GM12873 (cell line): ENCODE results near the gene HNMT.

Source experiments
- TF ChIP-seq, protein P1 (sequence below): IDR thresholded peaks from 2 replicates; pipeline ENCODE4 v1.5.1; 2012; ENCODE audit warnings: low read depth, mild to moderate bottlenecking, moderate library complexity, low read length, control low read depth; ENCODE audit not compliant: insufficient read depth; ENCODE audit errors: missing control alignments

The HNMT gene

DNA sequence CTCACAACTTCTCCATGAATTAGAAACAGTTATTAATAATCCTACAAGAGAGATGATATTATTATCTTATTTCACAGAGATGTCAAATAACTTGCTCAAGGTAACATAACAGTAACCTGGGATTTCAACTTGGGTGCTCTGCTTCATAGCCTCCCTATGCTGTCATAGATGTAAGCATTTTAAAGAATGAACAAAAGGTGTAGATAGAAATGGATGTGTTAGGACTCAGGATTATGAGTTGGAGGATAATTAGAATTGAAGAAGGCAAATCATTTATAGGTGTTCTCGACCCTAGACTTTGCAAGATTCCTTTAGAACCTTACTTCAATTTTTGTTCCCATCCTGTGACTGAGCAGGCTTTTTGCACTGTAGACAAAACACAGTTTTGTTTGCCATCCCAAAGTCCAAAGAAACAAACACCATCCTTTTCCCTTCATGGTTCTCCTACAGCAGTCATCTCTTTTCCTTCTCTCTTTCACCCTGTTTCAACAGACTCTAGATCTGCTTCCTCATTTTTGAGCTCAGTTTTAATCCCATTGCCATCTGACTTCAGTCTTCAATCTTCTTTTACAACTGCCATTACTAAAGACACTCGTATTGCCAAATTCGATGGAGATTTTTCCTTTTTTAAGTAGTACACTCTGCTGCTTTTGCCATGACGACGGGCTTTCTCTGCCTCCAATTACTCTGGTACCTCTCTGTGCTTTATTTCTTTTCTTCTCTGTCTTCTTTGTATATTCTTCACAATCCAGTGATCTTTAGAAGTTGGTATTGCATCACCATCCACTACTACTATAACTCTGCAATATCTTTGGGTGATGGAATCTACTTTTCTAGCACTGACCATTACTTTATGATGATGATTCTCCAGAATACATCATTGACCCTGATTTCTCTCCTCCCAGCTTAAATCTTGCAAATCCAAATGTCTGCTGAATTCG is 4.5 kb downstream of the HNMT start:
- TF ChIP-seq, protein P1, sequence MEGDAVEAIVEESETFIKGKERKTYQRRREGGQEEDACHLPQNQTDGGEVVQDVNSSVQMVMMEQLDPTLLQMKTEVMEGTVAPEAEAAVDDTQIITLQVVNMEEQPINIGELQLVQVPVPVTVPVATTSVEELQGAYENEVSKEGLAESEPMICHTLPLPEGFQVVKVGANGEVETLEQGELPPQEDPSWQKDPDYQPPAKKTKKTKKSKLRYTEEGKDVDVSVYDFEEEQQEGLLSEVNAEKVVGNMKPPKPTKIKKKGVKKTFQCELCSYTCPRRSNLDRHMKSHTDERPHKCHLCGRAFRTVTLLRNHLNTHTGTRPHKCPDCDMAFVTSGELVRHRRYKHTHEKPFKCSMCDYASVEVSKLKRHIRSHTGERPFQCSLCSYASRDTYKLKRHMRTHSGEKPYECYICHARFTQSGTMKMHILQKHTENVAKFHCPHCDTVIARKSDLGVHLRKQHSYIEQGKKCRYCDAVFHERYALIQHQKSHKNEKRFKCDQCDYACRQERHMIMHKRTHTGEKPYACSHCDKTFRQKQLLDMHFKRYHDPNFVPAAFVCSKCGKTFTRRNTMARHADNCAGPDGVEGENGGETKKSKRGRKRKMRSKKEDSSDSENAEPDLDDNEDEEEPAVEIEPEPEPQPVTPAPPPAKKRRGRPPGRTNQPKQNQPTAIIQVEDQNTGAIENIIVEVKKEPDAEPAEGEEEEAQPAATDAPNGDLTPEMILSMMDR, result no peak

DNA sequence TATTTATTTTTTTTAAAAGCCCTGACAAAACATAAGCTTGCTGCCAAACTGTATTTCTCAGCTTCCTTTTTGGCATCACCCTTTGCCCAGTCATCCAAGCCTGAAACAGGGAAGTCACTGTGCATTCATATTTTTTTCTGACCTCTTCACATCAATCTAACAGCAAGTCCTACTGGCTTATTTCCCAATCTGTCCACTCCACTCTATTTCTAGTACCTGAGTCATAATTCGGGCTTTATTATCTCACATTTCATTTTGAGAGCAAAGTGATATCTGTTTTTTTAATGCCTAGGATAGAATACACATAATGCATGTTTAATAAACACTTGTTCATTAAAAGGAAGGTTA is 5.1 kb downstream of the HNMT start:
- TF ChIP-seq, protein P1, result no peak

- TF ChIP-seq, protein P1, result no peak
Observed at GRCh38 chr2:137969876-137970275, 5.6 kb downstream of the HNMT start.

DNA sequence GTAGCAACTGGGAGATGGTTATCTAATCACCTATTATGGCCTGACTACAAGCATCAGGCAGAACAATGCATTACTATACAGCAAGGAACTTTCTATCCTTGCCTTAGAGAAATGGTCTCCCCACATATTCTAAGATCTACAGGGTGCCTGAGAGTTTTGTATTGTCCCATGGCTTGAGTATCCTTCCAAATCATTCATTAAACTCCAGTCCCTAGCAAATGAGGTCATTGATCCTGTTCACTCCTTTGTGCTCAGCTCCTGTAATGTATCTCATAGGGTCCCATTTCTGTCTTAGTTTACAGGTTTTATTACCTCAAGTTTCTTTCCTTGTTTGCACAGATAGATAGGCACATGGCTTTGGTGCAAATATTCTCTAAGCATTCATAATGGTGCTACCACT is 9.0 kb downstream of the HNMT start:
- TF ChIP-seq, protein P1, result no peak

- TF ChIP-seq, protein P1, result no peak
Observed at GRCh38 chr2:137975280-137976271, 11.3 kb downstream of the HNMT start.

DNA sequence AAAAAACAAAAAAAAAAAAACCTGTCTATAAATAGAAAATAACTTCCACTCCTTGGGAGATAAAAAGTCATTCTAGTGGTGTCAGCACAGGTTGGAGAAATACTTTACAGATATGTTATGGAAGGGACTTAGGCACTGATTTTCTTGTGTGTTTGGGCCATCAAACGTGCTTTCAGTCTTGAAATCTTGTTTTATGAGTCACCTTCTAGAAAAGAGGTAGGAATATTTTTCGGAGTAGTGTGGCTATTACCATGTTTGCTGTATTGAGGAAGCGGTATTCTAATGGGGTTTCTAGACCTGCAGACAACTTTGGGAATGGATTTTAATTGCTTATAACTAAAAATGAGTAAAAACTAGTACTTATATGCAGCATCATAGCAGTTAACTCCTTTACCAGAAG is 12.0 kb downstream of the HNMT start:
- TF ChIP-seq, protein P1, result no peak

- TF ChIP-seq, protein P1, result no peak
Observed at GRCh38 chr2:137977790-137978189, 13.5 kb downstream of the HNMT start.
